HG03571 (cell line): ENCODE results near the gene LRRC10B.

Experiments used
- ATAC-seq: cut with Tn5 transposase; IDR thresholded peaks from one replicate; pipeline ENCODE4 v1.9.1; 2021; ENCODE audit not compliant: unreplicated experiment

Gene LRRC10B

GRCh38 chr11:61528114-61528513, 19.6 kb downstream of the LRRC10B start:
- ATAC-seq = no peak

GRCh38 chr11:61529537-61530225, 21.1 kb downstream of the LRRC10B start:
- ATAC-seq = no peak

- ATAC-seq = no peak
These were observed 22.5 kb downstream of the LRRC10B start for GRCh38 chr11:61531044-61531443.

- no peak for ATAC-seq
These were observed 23.8 kb downstream of the LRRC10B start for GRCh38 chr11:61532134-61533038.

GRCh38 chr11:61533039-61533375, 24.5 kb downstream of the LRRC10B start:
- no peak for ATAC-seq

- ATAC-seq = no peak
These were observed 24.9 kb downstream of the LRRC10B start for GRCh38 chr11:61533401-61533800.

GRCh38 chr11:61534025-61534932, 25.7 kb downstream of the LRRC10B start:
- no peak for ATAC-seq

GRCh38 chr11:61534933-61535839, 26.6 kb downstream of the LRRC10B start:
- ATAC-seq = no peak

GRCh38 chr11:61535998-61536675, 27.6 kb downstream of the LRRC10B start:
- ATAC-seq = no peak

GRCh38 chr11:61536676-61537270, 28.2 kb downstream of the LRRC10B start:
- ATAC-seq = no peak

GRCh38 chr11:61537326-61537725, 28.8 kb downstream of the LRRC10B start:
- no peak for ATAC-seq

GRCh38 chr11:61538636-61538961, 30.1 kb downstream of the LRRC10B start:
- ATAC-seq = no peak

GRCh38 chr11:61539006-61539405, 30.5 kb downstream of the LRRC10B start:
- no peak for ATAC-seq

- no peak for ATAC-seq
These were observed 31.3 kb downstream of the LRRC10B start for GRCh38 chr11:61539831-61540357.

- ATAC-seq = no peak
These were observed 32.0 kb downstream of the LRRC10B start for GRCh38 chr11:61540528-61540927.

- no peak for ATAC-seq
These were observed 33.0 kb downstream of the LRRC10B start for GRCh38 chr11:61541598-61541997.

GRCh38 chr11:61542024-61542461, 33.5 kb downstream of the LRRC10B start:
- no peak for ATAC-seq

GRCh38 chr11:61542705-61543104, 34.2 kb downstream of the LRRC10B start:
- ATAC-seq = no peak
